Measurements from ENCODE around the gene LRRC10B. TPM values are rescaled to one million over a fixed set of nuclear protein-coding genes. Genes with fewer than 3 reads are reported as not detected.

Gene LRRC10B
- total RNA-seq, 1 experiment from 2014 or later: 0.39 TPM

DNA sequence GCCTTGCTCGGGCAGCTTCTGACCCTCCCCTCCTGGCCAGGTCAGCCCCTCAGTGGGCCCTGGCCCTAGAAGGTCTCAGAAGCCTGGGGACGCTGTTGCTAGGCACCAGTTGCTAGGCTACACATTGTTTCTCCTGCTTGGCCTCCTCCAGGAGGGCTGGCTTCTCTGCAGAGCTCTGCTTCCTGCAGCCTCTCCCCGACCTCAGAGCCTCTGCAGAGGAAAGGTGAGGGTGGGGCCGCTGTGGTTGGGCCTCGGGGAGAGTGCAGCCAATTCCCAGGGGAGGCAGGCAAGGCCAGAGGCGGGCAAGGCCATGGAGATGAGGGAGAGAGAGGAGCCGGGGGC lies 27.6 kb upstream of the LRRC10B start:
- Histone ChIP-seq H2BK120ac (ENCODE audit: low read depth, low read length, poor library complexity, severe bottlenecking) (no peak overlapping the region), H4K91ac (ENCODE audit: insufficient read length, low read depth, low read length) (no peak overlapping the region), H2BK15ac (ENCODE audit: low read depth, low read length) (no peak overlapping the region), H4K5ac (ENCODE audit: insufficient read length, low read depth, low read length) (no peak overlapping the region), H3K79me2 (ENCODE audit: insufficient read depth, low read length) (no peaks in the 10 kb centered on the region), H3K9me3 (ENCODE audit: control insufficient read depth, low read depth, low read length) (no peaks in the 10 kb centered on the region), H3K4me1 (ENCODE audit: insufficient read depth, low read length) (no peaks in the 10 kb centered on the region), H3K14ac (ENCODE audit: insufficient read depth, low read length) (peak overlapping the region; percentile 48; the same call in 1 of the 2 replicates), H3K9ac (ENCODE audit: extremely low read depth, insufficient read length, low read length) (no peak overlapping the region), H2BK12ac (ENCODE audit: insufficient read length, low read depth, low read length) (no peak overlapping the region), H3K4me2 (ENCODE audit: insufficient read depth, insufficient read length, low read length) (no peak overlapping the region), H3K23ac (ENCODE audit: insufficient read length, low read depth, low read length) (no peak overlapping the region), H4K20me1 (ENCODE audit: control insufficient read depth, insufficient read depth, insufficient read length) (no peaks in the 10 kb centered on the region), H2BK20ac (ENCODE audit: low read depth, low read length, poor library complexity, severe bottlenecking) (no peak overlapping the region), H2AK5ac (ENCODE audit: insufficient read length, low read length) (no peak overlapping the region), H2AFZ (ENCODE audit: low read length) (no peak overlapping the region), H3K56ac (ENCODE audit: insufficient read length, low read depth, low read length) (no peak overlapping the region), H2BK5ac (ENCODE audit: insufficient read length, low read length) (no peak overlapping the region), H3K23me2 (ENCODE audit: insufficient read length, low read depth, low read length, poor library complexity, severe bottlenecking) (no peaks in the 10 kb centered on the region), H3K27ac (ENCODE audit: insufficient read length, low read depth, low read length) (no peak overlapping the region), H3K18ac (ENCODE audit: insufficient read length, low read depth, low read length) (no peak overlapping the region), H3K27me3 (ENCODE audit: insufficient read depth, low read length) (no peaks in the 10 kb centered on the region), H3T11ph (ENCODE audit: low read length) (no peak overlapping the region), H3K79me1 (ENCODE audit: insufficient read depth, low read depth, low read length, poor library complexity, severe bottlenecking) (no peaks in the 10 kb centered on the region), H3K4ac (ENCODE audit: low read depth, low read length) (no peak overlapping the region), H4K8ac (replicated peaks; ENCODE audit: insufficient read length, low read depth, low read length) (no peak overlapping the region)
- Mint-ChIP-seq H3K4me1 (peaks cover 17 to 35% of the 10 kb centered on the region in 2 experiments), H3K27me3 (ENCODE audit: low read depth) (peaks cover 7% of the 10 kb centered on the region), H3K9me3 (no peaks in the 10 kb centered on the region), H3K4me3 (no peak overlapping the region), H3K36me3 (ENCODE audit: insufficient read depth in 1 of 3, low read depth in 3 of 3) (no peaks in the 10 kb centered on the region), H3K27ac (peak overlapping the region in 1 of 3 experiments; percentile 96; a peak in 2 of 7 replicates)
- TF ChIP-seq, protein P1, sequence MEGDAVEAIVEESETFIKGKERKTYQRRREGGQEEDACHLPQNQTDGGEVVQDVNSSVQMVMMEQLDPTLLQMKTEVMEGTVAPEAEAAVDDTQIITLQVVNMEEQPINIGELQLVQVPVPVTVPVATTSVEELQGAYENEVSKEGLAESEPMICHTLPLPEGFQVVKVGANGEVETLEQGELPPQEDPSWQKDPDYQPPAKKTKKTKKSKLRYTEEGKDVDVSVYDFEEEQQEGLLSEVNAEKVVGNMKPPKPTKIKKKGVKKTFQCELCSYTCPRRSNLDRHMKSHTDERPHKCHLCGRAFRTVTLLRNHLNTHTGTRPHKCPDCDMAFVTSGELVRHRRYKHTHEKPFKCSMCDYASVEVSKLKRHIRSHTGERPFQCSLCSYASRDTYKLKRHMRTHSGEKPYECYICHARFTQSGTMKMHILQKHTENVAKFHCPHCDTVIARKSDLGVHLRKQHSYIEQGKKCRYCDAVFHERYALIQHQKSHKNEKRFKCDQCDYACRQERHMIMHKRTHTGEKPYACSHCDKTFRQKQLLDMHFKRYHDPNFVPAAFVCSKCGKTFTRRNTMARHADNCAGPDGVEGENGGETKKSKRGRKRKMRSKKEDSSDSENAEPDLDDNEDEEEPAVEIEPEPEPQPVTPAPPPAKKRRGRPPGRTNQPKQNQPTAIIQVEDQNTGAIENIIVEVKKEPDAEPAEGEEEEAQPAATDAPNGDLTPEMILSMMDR (conservative IDR thresholded peaks at IDR 0.05): no peak
- peak; percentile 95 for DNase-seq
- no CpG with 5 or more reads among the region's 7 CpGs for WGBS (ENCODE audit: extremely low coverage, insufficient read length, low lambda C conversion rate)
